HG03039 (cell line): Measurements from ENCODE around the gene RDM1.

ENCODE experiments used
- ATAC-seq: cut with Tn5 transposase; IDR thresholded peaks from one replicate; pipeline ENCODE4 v1.9.1; 2021; ENCODE audit warnings: mild to moderate bottlenecking, moderate library complexity; ENCODE audit not compliant: unreplicated experiment

The RDM1 gene

GRCh38 chr17:35934760-35935159, 4.2 kb upstream of the RDM1 start:
- no peak for ATAC-seq

GRCh38 chr17:35932586-35932985, 2.0 kb upstream of the RDM1 start:
- no peak for ATAC-seq

GRCh38 chr17:35931794-35932425, 1.3 kb upstream of the RDM1 start:
- ATAC-seq, result no peak

GRCh38 chr17:35927714-35928113, 2.9 kb downstream of the RDM1 start:
- no peak for ATAC-seq

- ATAC-seq, result no peak
Measured at GRCh38 chr17:35923609-35924114, 6.9 kb downstream of the RDM1 start.

- ATAC-seq, result no peak
Measured at GRCh38 chr17:35920229-35920628, 10.3 kb downstream of the RDM1 start.

- ATAC-seq, result no peak
Measured at GRCh38 chr17:35918665-35919064, 11.9 kb downstream of the RDM1 start.

- no peak for ATAC-seq
Measured at GRCh38 chr17:35917519-35918213, 12.9 kb downstream of the RDM1 start.

- no peak for ATAC-seq
Measured at GRCh38 chr17:35915153-35915964, 15.2 kb downstream of the RDM1 start.

GRCh38 chr17:35914354-35914753, 16.2 kb downstream of the RDM1 start:
- no peak for ATAC-seq

GRCh38 chr17:35913609-35914008, 17.0 kb downstream of the RDM1 start:
- ATAC-seq, result no peak

GRCh38 chr17:35912942-35913341, 17.6 kb downstream of the RDM1 start:
- no peak for ATAC-seq

- no peak for ATAC-seq
Measured at GRCh38 chr17:35912339-35912912, 18.1 kb downstream of the RDM1 start.

GRCh38 chr17:35909408-35909807, 21.2 kb downstream of the RDM1 start:
- ATAC-seq, result no peak

- ATAC-seq, result no peak
Measured at GRCh38 chr17:35907691-35908090, 22.9 kb downstream of the RDM1 start.

- no peak for ATAC-seq
Measured at GRCh38 chr17:35906926-35907637, 23.5 kb downstream of the RDM1 start.

GRCh38 chr17:35906191-35906925, 24.2 kb downstream of the RDM1 start:
- no peak for ATAC-seq

GRCh38 chr17:35903451-35903850, 27.1 kb downstream of the RDM1 start:
- no peak for ATAC-seq

- ATAC-seq, result no peak
Measured at GRCh38 chr17:35901631-35902175, 28.9 kb downstream of the RDM1 start.
